GM18502 (cell line): ENCODE results near the gene BTBD16.
A peak's percentile ranks its signal among the peaks of the same experiment; 100 is the strongest.

Source experiments
- ATAC-seq: cut with Tn5 transposase; IDR thresholded peaks from one replicate; pipeline ENCODE4 v1.9.1; 2021; ENCODE audit warnings: mild to moderate bottlenecking; ENCODE audit not compliant: unreplicated experiment, poor library complexity

BTBD16 gene

GRCh38 chr10:122292376-122292775 lies 21.3 kb downstream of the BTBD16 start:
- ATAC-seq, result no peak

- ATAC-seq, result no peak
Observed at GRCh38 chr10:122293156-122293960, 22.3 kb downstream of the BTBD16 start.

DNA sequence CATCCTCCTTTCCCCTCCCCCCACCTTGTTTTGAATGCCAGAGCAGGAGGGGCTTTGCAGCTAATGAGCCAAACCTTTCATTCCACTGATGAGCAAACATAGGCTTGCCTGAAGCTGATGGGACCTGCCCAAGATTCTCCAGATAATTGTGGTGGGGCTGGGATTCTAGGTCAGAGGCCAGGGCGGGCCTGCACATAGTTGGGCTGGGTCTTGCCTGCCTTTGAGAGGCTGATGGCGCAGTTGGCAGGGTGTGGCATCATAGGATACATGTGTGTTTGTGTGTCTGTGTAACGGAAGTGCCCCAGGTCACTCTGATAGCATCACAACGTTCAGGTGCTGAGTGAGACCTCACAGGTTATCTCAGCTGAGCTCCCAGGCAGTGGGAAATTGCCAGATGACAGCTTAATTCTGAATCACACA lies 22.9 kb downstream of the BTBD16 start:
- no peak for ATAC-seq

DNA sequence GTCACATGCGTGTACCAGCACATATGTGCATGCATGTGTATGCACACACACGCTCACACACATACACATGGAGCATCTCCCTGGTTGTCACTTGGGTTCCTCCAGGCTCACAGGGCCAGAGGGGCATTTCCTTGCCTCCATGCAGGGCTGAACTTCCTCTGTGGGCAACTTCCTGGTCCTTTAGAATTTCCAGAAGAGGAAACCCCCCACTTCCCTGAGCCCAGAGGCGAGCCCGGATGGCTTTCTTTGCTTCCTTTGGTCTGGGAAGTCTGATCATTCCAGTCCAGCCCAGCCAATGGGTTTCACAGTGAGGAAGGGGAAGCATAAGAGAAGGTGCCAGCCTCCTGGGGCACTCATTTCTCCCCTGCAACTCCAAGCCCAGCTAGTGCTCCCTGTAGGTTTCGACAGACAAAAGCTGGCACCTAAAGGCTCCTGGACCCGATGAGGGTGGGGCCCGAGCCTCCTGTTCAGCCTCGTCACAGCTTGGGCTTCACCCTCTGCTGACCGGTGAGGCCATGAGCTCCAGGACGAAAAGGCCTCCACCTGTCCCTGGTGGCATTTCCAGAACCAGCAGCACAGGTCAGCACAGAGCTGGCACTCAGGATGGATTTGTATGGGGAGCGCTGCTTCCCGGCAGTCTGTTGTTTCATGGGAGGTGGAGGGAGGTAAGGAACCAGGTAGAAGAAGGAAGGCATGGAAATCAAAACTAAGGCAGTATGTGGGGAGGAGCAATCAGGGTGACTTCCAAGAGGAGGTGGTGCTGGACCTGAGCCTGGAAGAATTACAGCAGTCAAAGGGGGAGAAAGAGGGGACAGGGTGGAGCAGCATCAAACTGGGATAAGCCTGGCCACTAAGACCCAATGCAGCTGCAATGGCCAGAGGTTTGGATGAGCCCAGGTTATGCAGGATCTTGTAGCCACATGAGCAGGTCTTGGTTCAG lies 23.7 kb downstream of the BTBD16 start:
- no peak for ATAC-seq

- ATAC-seq, result no peak
Observed at GRCh38 chr10:122295451-122295809, 24.3 kb downstream of the BTBD16 start.

GRCh38 chr10:122296363-122297120 lies 25.4 kb downstream of the BTBD16 start:
- ATAC-seq, result no peak

- ATAC-seq, result no peak
Observed at GRCh38 chr10:122297583-122297982, 26.5 kb downstream of the BTBD16 start.

DNA sequence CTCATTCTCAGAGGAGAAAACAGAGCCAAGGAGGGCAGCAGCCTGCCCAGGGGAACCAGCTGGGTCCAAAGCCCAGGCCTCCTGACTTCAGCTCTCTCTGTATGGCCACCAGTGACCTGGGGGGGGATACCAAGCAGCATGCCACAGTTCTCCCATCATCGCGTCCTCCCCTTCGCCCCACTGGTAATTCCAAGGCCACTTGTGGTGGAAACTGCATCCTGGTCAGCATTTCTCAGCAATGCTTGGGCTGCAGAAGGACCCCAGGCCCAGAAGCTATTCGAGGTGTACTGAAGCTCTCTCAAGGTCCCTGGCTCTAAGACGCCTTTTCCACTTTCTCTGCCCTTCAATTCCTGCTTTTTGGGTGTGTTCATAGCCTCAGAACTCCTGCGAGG lies 27.1 kb downstream of the BTBD16 start:
- ATAC-seq, result no peak

- ATAC-seq, result peak; percentile 64
Observed at GRCh38 chr10:122298598-122299301, 27.7 kb downstream of the BTBD16 start.

DNA sequence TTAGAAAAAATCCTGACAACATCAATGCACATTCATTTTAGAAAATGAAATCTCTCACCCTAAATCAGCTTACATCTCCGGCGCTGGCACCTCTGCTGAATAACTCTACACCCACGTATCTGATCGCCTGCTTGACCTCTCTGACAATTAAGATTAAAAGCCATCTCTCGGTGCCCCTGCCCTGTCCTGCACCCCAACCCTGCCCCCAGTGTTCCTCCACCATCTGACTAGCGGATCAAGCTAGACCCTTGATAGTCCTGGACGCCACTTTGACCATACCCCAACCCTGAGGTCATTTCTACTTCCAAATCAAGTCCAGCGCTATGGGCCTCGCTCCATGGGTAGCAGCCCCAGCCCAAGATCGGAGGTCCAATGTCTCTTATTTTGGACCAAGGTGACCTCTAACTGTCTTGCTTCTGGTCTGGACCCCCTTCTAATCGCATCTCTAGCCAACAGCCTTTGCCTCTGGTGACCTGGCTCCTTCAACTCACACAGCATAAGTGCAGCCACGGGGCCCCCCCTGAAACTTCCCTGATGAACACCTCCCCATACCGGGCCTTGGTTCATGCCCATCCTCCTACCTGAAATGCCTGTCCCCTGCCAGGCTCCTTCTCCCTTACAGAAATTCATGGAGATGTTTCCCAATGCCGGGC lies 28.5 kb downstream of the BTBD16 start:
- ATAC-seq, result no peak

- ATAC-seq, result no peak
Observed at GRCh38 chr10:122301055-122301810, 30.1 kb downstream of the BTBD16 start.

DNA sequence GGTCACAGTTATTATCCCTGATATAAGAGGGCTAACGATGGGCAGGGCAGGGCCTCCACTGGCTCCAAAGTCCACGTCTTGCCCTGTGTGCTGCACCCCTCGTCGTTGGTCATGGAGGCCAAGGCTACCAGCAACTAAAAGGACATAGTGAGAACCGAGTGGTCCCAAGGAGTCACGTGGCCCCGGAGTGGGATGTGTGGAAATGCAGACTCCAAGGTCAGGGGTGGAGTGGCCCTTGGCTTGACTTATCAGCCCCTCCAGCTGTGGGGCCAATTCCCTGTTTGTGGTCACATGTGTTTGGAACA lies 30.7 kb downstream of the BTBD16 start:
- ATAC-seq, result no peak

DNA sequence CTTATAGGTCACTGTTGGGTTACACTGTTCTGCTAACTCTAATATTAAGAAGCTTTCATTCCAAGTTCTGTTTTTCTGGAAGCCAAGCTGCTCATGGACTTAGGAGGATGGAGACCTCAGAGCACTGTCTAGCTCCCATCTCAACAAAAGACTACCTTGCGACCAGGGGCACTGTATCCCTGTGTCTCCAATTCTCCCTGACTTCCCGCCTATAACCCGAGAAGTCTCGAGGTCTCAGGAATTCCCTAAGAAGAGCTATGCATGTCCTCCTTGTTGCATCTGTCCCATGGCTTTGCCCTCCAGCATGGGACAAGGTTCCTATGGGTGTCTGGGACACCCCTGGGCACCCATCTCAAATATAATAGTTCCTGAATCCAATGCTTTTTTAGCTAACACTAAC lies 31.2 kb downstream of the BTBD16 start:
- no peak for ATAC-seq

DNA sequence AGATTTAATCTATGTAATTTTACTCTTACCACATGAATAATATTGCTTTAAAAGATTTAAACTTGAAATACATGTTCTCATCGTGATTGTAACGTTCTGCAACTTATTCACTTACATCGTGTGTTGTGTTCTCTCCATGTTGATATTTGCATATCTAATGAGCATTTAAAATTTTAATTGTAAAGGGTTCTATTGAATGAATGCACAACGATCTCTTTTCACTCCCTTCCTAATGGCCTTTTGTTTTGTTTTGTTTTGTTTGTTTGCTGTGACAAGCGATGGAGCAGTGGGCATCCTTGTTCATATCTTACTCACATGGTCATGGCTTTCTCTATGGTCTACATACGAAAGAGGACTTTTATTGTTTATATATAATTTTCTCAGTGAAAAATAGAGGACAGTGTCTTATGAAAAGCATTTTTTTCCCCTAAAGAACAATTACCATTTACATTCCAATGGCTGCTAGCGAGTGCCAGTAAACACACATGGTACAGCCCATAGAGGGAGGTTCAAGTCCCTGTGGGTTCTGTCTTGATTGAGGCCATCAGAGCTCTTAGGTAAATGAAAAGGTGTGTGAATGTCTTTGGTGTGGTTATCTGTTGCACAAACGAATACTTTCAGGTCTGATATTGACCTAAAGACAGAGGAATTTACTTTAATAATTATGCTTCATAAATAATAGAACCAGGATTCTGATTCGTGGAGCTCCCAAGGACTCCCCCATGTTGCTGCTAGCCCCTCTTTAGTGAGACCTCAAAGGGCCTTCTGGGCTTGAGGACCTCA lies 32.4 kb downstream of the BTBD16 start:
- ATAC-seq, result no peak

GRCh38 chr10:122304054-122304579 lies 33.0 kb downstream of the BTBD16 start:
- no peak for ATAC-seq

DNA sequence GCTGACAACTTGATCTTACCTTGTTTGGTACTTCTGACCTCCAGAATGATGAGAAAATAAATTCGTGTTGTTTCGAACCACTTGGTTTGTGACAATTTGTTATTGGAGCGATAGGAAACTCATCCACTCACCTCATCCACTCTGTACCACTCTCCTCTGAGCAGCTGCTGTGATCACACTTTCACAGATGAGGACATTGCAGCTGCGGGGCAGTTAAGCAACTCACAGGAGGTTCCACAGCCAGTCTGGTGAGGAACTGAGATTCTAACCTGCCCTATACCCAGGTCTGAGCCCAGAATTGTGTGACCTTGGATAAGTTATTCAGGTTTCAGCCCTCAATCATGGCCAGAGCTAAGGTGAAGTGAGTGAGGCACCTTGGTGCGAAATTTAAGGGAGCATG lies 35.2 kb downstream of the BTBD16 start:
- ATAC-seq, result no peak

DNA sequence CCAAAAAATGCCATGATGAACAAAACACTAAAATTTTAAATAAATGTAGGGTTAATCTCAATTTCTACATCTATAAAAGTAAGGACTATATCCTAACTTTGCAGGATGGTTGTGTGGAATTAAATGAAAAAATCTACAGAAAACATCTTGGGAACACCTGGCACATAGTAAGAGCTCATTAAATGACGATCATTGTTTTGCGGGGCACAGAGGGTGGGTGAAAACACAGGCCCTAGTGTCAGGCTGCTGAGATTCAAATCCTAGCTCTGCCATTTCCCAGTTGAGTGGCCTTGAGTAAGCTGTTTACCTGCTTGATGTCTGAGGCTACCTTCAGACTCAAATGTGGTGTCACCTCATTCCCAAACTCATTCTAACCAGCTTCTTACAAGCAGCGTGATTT lies 35.6 kb downstream of the BTBD16 start:
- ATAC-seq, result no peak
